T-helper 17 cell (primary cell): Measurements from ENCODE around the gene ZFPM1. TPM values are rescaled to one million over a fixed set of nuclear protein-coding genes. Genes with fewer than 3 reads are reported as not detected.

Experiments used
- ATAC-seq: fragments of 150-1000 bp; cut with Tn5 transposase; 2 replicates; pipeline ENCODE4 v1.10.0; 2021; ENCODE audit warnings: mild to moderate bottlenecking, moderate library complexity
- DNase-seq, 3 donors: peaks; one replicate each; pipeline versions ENCODE4 v3.0.0 to v3.0.0-alpha.2; 2020 to 2021
- H3K9me3 ChIP-seq: one replicate; pipeline ENCODE4 v1.7.0; 2013; ENCODE audit warnings: low read length, mild to moderate bottlenecking; ENCODE audit not compliant: control insufficient read depth, poor library complexity, severe bottlenecking
- H3K27ac Mint-ChIP-seq: one replicate; pipeline ENCODE4 v1.8.0; 2022; ENCODE audit warnings: mild to moderate bottlenecking, moderate library complexity, mixed read lengths
- H3K27me3 Mint-ChIP-seq: one replicate; pipeline ENCODE4 v1.8.0; 2022; ENCODE audit warnings: mixed read lengths
- H3K36me3 Mint-ChIP-seq: one replicate; pipeline ENCODE4 v1.8.0; 2022; ENCODE audit warnings: low read depth, mixed read lengths
- H3K4me1 Mint-ChIP-seq: one replicate; pipeline ENCODE4 v1.8.0; 2022; ENCODE audit warnings: mild to moderate bottlenecking, mixed read lengths
- H3K4me3 Mint-ChIP-seq: one replicate; pipeline ENCODE4 v1.8.0; 2022; ENCODE audit warnings: mild to moderate bottlenecking, moderate library complexity, mixed read lengths
- total RNA-seq, 4 donors: library from RNA in 2 of 4; stranded (reverse) in 2 of 4; gene quantifications; one replicate each; pipeline ENCODE4 v1.2.3 and lab custom pipeline; 2022 to 2026

ZFPM1 gene
- total RNA-seq, 2 donors from 2014 or later = 24.6 to 29.4 TPM

DNA sequence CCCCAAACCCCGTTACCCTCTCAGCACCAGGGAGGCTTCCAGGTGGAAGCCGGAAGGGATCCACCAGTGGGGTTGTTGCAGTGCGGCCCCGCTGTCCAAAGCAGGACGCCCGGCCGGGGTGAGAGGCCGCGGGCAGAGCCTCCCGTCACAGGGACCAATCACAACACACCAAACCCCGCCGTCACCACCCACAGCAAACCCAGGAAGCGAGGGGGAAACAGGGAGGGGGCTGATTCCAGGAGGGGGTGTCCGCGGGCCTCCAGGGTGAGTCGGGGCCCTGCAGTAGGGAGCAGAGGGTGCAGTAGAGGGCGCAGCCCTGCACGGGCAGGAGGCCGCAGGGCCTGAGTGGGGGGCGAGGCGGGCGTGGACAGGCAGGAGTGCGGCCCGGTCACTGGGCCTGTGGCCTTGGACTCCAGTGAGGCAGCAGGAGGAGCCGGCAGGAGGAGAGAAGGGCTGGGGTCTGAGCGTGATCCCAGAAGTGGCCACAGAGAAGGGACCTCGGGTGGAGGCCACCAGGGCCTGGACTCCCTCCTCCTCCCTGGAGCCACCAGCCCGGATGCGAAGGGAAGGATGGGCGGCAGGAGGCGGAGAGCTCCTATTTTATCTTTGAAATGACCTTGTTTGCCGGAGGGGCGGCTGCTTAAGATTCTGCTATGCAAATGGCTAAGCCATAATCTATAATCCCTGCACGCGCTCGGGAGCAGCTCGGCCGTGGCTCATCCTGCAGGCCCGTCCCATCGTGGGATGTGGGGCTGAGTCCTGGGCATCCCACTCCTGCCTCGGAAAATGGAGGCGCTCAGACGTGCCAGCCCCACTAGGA, 41.5 kb downstream of the ZFPM1 start:
- Mint-ChIP-seq H3K4me3 (no peak overlapping the region), H3K27ac (no peak overlapping the region), H3K36me3 (no peaks in the 10 kb centered on the region), H3K4me1 (peaks cover 3% of the 10 kb centered on the region), H3K27me3 (no peaks in the 10 kb centered on the region)
- DNase-seq = no peak
- H3K9me3 ChIP-seq = no peaks in the 10 kb centered on the region
- ATAC-seq = no peak

DNA sequence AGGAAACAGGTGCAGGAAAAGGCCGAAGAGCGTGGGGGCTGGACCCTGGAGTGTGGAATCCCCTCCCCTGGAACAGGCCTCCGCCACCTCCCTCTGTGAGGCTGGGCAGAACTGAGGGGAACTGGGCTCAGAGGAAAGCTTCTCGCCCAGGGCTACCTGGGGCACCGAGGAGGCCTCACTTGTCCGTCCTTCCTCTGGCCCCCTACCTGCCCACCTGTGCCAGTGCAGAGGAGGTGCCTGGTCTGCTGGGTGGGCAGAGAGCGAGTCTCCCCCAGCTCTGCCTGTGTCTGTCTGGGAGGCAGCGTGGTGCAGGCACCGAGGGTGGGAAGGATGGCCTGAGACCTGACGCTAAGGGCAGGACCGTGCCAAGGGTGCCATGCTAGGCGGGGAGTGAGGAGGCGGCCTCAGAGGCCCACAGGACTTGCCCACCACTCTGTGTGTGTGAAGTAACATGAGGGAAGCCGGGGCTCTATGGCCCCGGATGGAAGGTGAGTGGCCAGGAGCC, 42.2 kb downstream of the ZFPM1 start:
- DNase-seq = no peak
- Mint-ChIP-seq H3K4me3 (peak overlapping the region; percentile 9), H3K27me3 (no peaks in the 10 kb centered on the region), H3K36me3 (no peaks in the 10 kb centered on the region), H3K27ac (no peak overlapping the region), H3K4me1 (peaks cover 3% of the 10 kb centered on the region)
- no peak for ATAC-seq
- H3K9me3 ChIP-seq = no peaks in the 10 kb centered on the region

DNA sequence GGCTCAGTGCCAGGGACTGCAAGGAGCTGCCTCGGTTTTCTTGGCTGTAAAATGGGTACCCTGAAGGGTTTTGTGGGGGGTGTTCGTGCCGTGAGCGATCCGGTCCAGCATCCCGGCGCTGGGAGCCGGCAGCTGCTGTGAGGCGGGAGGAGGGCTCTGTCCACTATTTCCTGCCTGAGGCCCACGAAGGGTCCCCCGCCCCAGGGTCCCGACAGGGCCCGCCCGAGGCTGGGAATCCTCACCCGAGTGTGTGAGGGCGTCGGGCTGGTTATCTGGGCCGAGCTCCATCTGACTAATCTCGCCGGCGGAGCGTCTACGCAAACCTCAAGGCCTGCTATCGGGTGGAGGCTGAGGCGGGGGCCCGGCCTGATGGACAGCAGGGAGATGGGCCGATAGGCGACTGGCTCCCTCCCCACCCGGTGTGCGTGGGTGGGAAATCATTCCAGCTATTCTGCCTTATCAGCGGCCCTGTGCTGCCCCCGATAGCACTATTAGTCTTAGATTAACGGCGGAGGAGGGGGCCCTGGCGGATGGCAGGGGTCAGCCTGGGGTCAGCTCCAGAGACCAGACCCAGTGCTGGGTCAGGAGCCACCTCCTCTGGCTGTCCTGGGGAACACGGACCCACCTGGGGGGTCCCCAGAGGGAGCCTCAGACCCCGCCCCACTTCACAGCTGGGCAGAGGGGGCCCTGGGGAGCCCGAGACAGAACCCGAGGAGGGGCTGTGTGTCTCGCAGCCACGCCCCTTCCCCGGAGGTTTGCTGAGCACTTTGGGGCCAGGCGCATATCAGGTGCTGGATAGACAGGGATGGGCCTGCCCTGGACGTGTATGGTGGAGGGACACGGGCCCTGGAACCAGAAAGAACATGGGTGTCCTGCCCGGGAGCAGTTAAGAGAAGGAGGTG, 44.7 kb downstream of the ZFPM1 start:
- no peaks in the 10 kb centered on the region for H3K36me3 Mint-ChIP-seq
- H3K27ac Mint-ChIP-seq = no peak overlapping the region
- H3K9me3 ChIP-seq = no peaks in the 10 kb centered on the region
- DNase-seq (no peak), ATAC-seq (no peak)
- H3K27me3 Mint-ChIP-seq = no peaks in the 10 kb centered on the region
- peaks cover 9% of the 10 kb centered on the region for H3K4me1 Mint-ChIP-seq
- no peak overlapping the region for H3K4me3 Mint-ChIP-seq

DNA sequence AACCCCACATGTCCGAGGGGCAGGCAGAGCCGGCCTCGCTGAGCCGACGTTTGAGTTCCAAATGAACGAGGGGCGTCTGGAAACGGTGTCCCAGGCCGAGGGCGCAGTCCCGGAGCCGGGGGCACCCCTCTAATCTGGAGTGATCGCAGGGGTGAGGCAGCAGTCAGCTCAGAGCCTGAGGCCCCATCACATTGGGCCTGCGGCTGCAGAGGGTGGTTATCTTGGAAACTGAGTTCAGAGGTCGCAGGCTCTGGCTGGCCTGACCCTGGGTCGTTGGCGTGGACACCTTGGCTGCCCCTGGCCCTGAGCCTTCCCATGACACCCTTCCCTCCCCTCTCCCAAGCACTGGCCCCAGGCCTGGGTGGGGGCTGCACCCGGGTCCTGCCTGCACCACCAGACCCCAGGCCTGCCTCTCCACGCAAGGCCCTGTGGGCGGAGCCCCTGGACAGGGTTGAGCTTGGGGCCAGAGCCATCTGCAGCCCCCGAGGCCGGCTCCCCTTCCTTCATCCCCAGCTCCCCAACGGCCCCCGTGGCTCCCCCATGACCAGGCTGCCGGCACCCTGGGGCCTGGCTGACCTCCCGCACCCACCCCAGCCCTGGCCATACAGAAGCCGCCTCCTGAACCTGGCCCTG, 45.6 kb downstream of the ZFPM1 start:
- Mint-ChIP-seq H3K27ac (no peak overlapping the region), H3K4me1 (peaks cover 11% of the 10 kb centered on the region), H3K27me3 (no peaks in the 10 kb centered on the region), H3K36me3 (no peaks in the 10 kb centered on the region), H3K4me3 (peak overlapping the region; percentile 12)
- DNase-seq = no peak
- no peak for ATAC-seq
- no peaks in the 10 kb centered on the region for H3K9me3 ChIP-seq

GRCh38 chr16:88499292-88499691, 46.2 kb downstream of the ZFPM1 start:
- H3K9me3 ChIP-seq = no peaks in the 10 kb centered on the region
- Mint-ChIP-seq H3K36me3 (no peaks in the 10 kb centered on the region), H3K27ac (no peak overlapping the region), H3K27me3 (no peaks in the 10 kb centered on the region), H3K4me3 (no peak overlapping the region), H3K4me1 (peaks cover 11% of the 10 kb centered on the region)
- no peak for DNase-seq
- no peak for ATAC-seq

DNA sequence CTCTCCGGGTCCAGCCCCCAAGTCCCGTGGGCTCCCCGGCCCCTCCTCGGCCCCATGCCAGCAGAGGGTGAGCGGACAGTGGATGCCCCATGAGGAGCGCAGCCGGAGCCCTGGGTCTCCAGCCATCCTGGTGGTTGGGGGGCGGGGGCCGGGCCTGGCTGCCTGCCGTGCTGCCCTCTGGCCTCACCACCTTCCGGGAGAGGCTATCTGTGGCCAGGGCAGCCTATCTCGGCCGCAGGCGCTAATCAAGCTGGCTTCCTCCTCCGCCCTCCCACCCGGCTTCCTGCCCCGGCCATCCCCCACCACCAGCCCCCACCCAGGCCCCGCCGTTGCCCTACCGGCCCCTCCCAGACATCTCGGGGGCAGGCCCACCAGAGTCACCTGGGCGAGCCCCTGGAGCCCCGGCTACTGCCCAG, 46.8 kb downstream of the ZFPM1 start:
- Mint-ChIP-seq H3K4me1 (peaks cover 15% of the 10 kb centered on the region), H3K36me3 (no peaks in the 10 kb centered on the region), H3K4me3 (no peak overlapping the region), H3K27me3 (no peaks in the 10 kb centered on the region), H3K27ac (no peak overlapping the region)
- ATAC-seq (no peak), DNase-seq (no peak)
- H3K9me3 ChIP-seq = no peaks in the 10 kb centered on the region

DNA sequence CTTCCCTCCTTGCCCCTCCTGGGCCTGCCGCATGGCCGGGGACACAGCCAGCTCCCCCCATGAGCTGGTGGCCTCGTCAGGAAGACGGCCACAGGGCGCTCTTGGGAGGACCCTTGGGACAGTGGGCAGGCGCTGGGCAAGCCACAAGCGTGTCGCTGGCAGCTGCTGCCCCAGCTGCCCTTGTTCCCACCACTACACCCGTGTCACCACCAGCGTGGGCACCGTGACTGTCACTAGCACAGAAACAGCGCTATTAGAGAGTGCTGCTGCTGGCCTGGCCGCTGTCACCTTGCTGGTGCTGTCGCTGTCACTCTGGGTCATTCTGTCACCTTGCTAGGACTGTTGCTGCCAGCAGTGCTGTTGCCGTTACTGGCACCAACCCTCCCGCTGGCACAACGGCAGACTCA, 47.2 kb downstream of the ZFPM1 start:
- no peaks in the 10 kb centered on the region for H3K9me3 ChIP-seq
- Mint-ChIP-seq H3K27ac (no peak overlapping the region), H3K27me3 (no peaks in the 10 kb centered on the region), H3K4me1 (peaks cover 17% of the 10 kb centered on the region), H3K4me3 (no peak overlapping the region), H3K36me3 (no peaks in the 10 kb centered on the region)
- DNase-seq = no peak
- ATAC-seq = no peak

DNA sequence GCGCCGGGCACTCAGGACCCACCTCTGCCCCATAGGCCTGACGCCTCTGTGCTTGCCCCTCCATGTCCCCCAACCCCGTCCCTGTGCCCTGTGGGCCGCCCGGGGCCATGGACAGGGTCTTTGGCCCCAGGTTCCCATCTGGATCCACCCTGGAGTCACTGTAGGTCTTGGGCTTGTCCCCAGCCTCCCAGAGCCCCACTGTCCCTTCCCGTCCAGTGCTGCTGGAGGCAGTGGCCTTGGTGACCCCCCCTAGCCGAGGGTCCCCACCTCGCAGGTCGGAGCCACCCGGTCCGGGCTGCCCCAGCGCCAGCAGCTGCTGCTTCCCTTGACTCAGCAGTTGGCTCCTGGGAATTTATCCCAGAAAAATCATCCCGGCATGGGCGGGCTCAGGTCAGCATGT, 49.3 kb downstream of the ZFPM1 start:
- H3K27me3 Mint-ChIP-seq = no peaks in the 10 kb centered on the region
- H3K9me3 ChIP-seq = no peaks in the 10 kb centered on the region
- no peak overlapping the region for H3K27ac Mint-ChIP-seq
- H3K4me3 Mint-ChIP-seq = no peak overlapping the region
- H3K4me1 Mint-ChIP-seq = peaks cover 17% of the 10 kb centered on the region
- H3K36me3 Mint-ChIP-seq = no peaks in the 10 kb centered on the region
- DNase-seq = no peak
- ATAC-seq = no peak

- ATAC-seq (no peak), DNase-seq (no peak)
- H3K4me1 Mint-ChIP-seq = peaks cover 17% of the 10 kb centered on the region
- no peak overlapping the region for H3K4me3 Mint-ChIP-seq
- no peaks in the 10 kb centered on the region for H3K27me3 Mint-ChIP-seq
- H3K36me3 Mint-ChIP-seq = no peaks in the 10 kb centered on the region
- H3K9me3 ChIP-seq = no peaks in the 10 kb centered on the region
- H3K27ac Mint-ChIP-seq = peak overlapping the region; percentile 84
Measured at GRCh38 chr16:88502776-88503280, 49.7 kb downstream of the ZFPM1 start.

GRCh38 chr16:88503374-88503770, 50.3 kb downstream of the ZFPM1 start:
- H3K4me1 Mint-ChIP-seq = peaks cover 17% of the 10 kb centered on the region
- DNase-seq = no peak
- no peaks in the 10 kb centered on the region for H3K9me3 ChIP-seq
- no peak for ATAC-seq
- no peaks in the 10 kb centered on the region for H3K36me3 Mint-ChIP-seq
- H3K27me3 Mint-ChIP-seq = no peaks in the 10 kb centered on the region
- peak overlapping the region; percentile 84 for H3K27ac Mint-ChIP-seq
- peak overlapping the region; percentile 52 for H3K4me3 Mint-ChIP-seq

GRCh38 chr16:88503771-88504488, 50.9 kb downstream of the ZFPM1 start:
- peak overlapping the region; percentile 84 for H3K27ac Mint-ChIP-seq
- no peaks in the 10 kb centered on the region for H3K27me3 Mint-ChIP-seq
- DNase-seq = no peak
- H3K9me3 ChIP-seq = no peaks in the 10 kb centered on the region
- peak overlapping the region; percentile 52 for H3K4me3 Mint-ChIP-seq
- H3K36me3 Mint-ChIP-seq = no peaks in the 10 kb centered on the region
- peaks cover 17% of the 10 kb centered on the region for H3K4me1 Mint-ChIP-seq
- ATAC-seq = no peak

- ATAC-seq (no peak), DNase-seq (no peak)
- H3K9me3 ChIP-seq = no peaks in the 10 kb centered on the region
- no peak overlapping the region for H3K4me3 Mint-ChIP-seq
- no peaks in the 10 kb centered on the region for H3K27me3 Mint-ChIP-seq
- no peaks in the 10 kb centered on the region for H3K36me3 Mint-ChIP-seq
- peaks cover 17% of the 10 kb centered on the region for H3K4me1 Mint-ChIP-seq
- H3K27ac Mint-ChIP-seq = no peak overlapping the region
Measured at GRCh38 chr16:88504489-88505404, 51.7 kb downstream of the ZFPM1 start.
